ENCODE measurements around the gene EFHD1.

The EFHD1 gene

GRCh38 chr2:232633413-232634205 lies at the start of gene EFHD1:
TSS of gene EFHD1 (plus strand) at chr2:232633604. CDS start at chr2:232633705, 101 bp downstream.
- peak; percentile 76 for DNase-seq (ENCODE audit: low spot score)
- no peak for TF ChIP-seq CTCF (IDR thresholded peaks at IDR 0.05; ENCODE audit: extremely low read depth, insufficient read depth, missing control alignments)
- in situ Hi-C loops (cut with MboI; ENCODE audit: low pct_unique_long_range_greater_than_20kb, low sequenced_read_pairs, unreplicated experiment) = no loop called here

DNA sequence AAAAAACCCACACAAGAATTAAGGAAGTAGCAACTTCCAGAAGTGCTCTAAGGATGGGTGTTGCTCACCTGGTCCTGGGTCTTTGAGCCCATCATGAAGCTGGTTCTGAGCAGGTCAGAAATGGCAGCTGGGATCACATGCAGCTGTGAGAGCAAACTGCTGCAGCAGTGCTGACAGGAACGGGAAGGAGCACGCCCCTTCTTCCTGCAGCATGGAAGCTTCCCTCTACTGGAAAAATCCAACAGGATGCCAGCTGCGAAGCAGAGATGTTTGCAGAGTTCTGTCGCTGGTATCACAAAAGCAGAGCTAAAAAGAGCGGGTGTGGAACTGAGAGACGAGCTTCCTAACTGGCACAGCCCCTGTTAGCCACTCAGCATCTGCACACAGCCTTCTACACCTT lies 49.2 kb upstream of the EFHD1 start:
- no peak for DNase-seq (ENCODE audit: low spot score)
- in situ Hi-C loops (cut with MboI; ENCODE audit: low pct_unique_long_range_greater_than_20kb, low sequenced_read_pairs, unreplicated experiment) = no loop called here
- TF ChIP-seq CTCF (IDR thresholded peaks at IDR 0.05; ENCODE audit: extremely low read depth, insufficient read depth, missing control alignments) = no peak

DNA sequence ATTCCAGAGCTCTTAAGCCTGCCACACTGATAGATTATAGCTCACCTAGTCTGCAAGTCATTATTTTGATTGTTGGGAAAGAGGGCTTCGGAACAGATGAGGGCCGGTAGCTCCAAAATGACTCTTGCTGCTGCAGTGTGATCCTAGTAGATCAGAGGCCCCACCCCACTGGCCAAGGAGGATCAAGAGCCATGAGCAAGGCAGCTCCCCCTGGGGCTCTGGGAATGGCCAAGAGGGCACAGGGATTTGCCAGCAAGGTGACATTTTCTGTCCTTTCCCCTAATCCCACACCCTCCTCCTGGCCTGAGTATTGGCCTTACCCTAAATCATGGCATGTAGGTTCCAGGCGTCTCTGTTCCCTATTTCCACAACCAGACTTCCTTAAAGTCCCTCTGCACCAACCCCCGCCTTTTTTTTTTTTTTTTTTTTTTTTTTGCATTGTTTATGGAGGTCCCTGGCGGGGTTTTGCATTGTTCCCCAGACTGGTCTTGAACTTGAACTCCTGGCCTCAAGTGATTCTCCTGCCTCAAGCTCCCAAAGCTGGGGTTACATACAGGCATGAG lies 46.4 kb upstream of the EFHD1 start:
- no peak for DNase-seq (ENCODE audit: low spot score)
- TF ChIP-seq CTCF (IDR thresholded peaks at IDR 0.05; ENCODE audit: extremely low read depth, insufficient read depth, missing control alignments) = no peak
- in situ Hi-C loops (cut with MboI; ENCODE audit: low pct_unique_long_range_greater_than_20kb, low sequenced_read_pairs, unreplicated experiment) = no loop called here

DNA sequence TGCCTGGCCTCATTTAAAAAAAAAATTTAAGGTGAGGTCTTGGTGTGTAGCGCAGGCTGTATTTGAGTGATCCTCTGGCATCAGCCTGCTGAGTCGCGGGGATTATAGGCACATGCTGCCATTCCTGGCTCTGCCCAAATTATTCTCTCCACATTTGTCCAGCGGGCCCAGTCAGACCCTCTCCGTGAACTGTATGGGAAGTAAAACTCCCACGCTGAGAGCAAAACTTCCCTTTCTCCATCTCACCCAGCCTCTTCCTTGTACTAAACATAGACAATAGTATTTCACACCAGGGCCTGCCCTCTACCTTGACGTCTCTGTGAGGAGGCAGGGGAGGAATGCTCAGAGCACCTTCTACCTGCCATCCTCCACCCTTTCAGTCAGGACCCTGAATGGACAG lies 45.9 kb upstream of the EFHD1 start:
- no peak for TF ChIP-seq CTCF (IDR thresholded peaks at IDR 0.05; ENCODE audit: extremely low read depth, insufficient read depth, missing control alignments)
- no peak for DNase-seq (ENCODE audit: low spot score)
- in situ Hi-C loops (cut with MboI; ENCODE audit: low pct_unique_long_range_greater_than_20kb, low sequenced_read_pairs, unreplicated experiment) = no loop called here

- no peak for TF ChIP-seq CTCF (IDR thresholded peaks at IDR 0.05; ENCODE audit: extremely low read depth, insufficient read depth, missing control alignments)
- in situ Hi-C loops (cut with MboI; ENCODE audit: low pct_unique_long_range_greater_than_20kb, low sequenced_read_pairs, unreplicated experiment) = no loop called here
- DNase-seq (ENCODE audit: low spot score) = no peak
Observed at GRCh38 chr2:232588031-232588430, 45.4 kb upstream of the EFHD1 start.

DNA sequence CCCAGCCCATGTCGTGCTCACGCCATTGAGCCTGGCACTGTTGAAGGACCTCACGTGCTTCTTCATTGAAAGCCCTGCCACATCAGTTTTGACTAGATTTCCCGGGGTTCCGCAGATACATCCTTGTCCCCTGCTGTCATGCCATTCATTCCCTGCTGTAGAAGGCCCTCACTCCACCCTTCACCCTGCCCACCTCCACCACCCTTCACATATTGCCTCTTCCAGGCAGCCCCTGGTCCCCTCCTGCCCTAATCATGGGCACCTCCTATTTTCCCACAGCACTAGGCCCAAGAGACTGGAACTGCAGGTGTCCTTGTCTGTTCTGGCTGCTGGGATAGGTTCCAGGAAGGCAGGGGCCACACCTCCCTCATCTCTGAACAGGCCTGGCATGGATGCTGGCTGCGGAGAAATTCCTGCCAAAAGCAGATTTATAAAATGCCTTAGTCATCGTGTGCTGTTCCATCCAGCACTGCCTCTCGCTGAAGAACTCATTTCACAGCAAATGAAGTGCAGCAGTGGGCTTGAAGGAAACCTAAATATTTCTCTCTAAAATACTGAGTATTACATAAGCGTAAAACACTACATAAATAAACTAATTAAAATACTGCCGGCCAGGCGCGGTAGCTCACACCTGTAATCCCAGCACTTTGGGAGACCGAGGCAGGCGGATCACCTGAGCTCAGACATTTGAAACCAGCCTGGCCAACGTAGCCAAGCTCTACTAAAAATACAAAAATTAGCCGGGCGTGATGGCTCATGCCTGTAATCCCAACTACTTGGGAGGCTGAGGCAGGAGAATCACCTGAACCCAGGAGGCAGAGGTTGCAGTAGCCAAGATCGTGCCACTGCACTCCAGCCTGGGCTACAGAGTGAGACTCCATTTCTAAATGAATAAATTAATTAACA lies 44.5 kb upstream of the EFHD1 start:
- no peak for TF ChIP-seq CTCF (IDR thresholded peaks at IDR 0.05; ENCODE audit: extremely low read depth, insufficient read depth, missing control alignments)
- in situ Hi-C loops (cut with MboI; ENCODE audit: low pct_unique_long_range_greater_than_20kb, low sequenced_read_pairs, unreplicated experiment) = no loop called here
- no peak for DNase-seq (ENCODE audit: low spot score)

Measured in GM13977 (cell line).